Measurements from ENCODE around the gene FXYD4. TPM values are rescaled to one million over a fixed set of nuclear protein-coding genes. Genes with fewer than 3 reads are reported as not detected.

The FXYD4 gene
- total RNA-seq, 1 experiment from 2014 or later, result not detected

DNA sequence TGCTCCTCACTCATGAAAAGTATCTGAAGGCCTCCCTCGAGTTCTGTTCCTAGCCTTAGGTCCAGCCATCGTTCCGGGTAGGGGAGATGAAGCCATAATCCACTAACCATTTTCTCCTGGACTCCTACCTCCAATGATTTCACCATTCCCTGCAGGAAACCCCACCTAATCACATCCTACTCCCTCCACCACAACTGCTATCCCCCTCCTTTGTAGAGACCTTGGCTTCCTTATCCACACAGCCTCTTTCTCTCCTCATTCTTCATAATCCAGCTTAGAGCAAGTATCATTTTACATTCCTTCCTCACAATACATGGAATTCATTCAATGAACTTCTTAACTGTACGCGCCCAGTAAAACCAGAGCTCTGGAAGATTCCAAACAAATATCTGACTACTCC, 18.9 kb downstream of the FXYD4 start:
- TF ChIP-seq CTCF (IDR thresholded peaks at IDR 0.05; ENCODE audit: insufficient read depth in 1 of 2, low read depth in 1 of 2, low read length in 1 of 2, severe bottlenecking in 1 of 2, unreplicated experiment in 1 of 2), result no peak
- peak overlapping the region; percentile 4 for H3K4me3 Mint-ChIP-seq (ENCODE audit: unreplicated experiment)
- intact Hi-C loops (cut with micrococcal nuclease; ENCODE audit: unreplicated experiment), result loop anchor here (1.0 kb wide), 1 partner anchor 72 kb away; no protein-coding TSS in a partner anchor
- peaks cover 100% of the 10 kb centered on the region for H3K36me3 Mint-ChIP-seq (ENCODE audit: insufficient read depth, unreplicated experiment)
- no peaks in the 10 kb centered on the region for H3K27me3 ChIP-seq (replicated peaks; ENCODE audit: control insufficient read depth, insufficient read depth, low read length)
- POLR2A ChIA-PET, result interaction anchor here (1.3 kb wide), 1 partner anchor 19 kb away, joined by 6 read pairs; the partner anchor contains the start of gene HNRNPF
- H3K27ac Mint-ChIP-seq (ENCODE audit: unreplicated experiment), result peak overlapping the region; percentile 68
- no peak for DNase-seq
- H3K27me3 Mint-ChIP-seq (ENCODE audit: insufficient read depth, unreplicated experiment), result no peaks in the 10 kb centered on the region
- peaks cover 33% of the 10 kb centered on the region for H3K4me1 ChIP-seq
- H3K9me3 Mint-ChIP-seq (ENCODE audit: unreplicated experiment), result no peaks in the 10 kb centered on the region
- H3K36me3 ChIP-seq (ENCODE audit: control insufficient read depth, insufficient read depth, low read length), result peaks cover 32% of the 10 kb centered on the region
- H3K9me3 ChIP-seq, result no peaks in the 10 kb centered on the region
- no peak overlapping the region for H3K4me3 ChIP-seq (ENCODE audit: low read depth, low read length)
- peaks cover 60% of the 10 kb centered on the region for H3K4me1 Mint-ChIP-seq (ENCODE audit: low read depth, unreplicated experiment)
- BruUV-seq (replicated peaks), result no TSS peak
- CTCF ChIA-PET, result interaction anchor here (0.6 to 1.5 kb wide), 3 partner anchors 44 to 416 kb away, joined by 3 to 6 read pairs (median 4); no protein-coding TSS in a partner anchor

DNA sequence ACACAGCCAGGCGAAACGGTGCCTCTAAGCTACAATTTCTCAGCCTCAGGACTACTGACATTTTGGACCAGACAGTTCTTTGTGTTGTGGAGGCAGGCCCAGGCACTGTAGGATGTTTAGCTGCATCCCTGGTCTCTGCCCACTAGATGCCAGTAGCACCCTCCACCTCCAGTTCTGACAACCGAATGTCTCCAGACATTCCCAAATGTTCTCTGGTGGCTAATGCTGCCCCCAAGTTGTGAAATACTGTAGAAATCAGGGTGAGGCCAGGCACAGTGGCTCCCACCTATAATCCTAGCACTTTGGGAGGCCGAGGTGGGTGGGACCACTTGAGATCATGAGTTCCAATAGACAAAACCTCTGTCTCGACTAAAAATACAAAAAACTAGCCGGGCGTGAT, 19.3 kb downstream of the FXYD4 start:
- DNase-seq, result peak in 1 of 2 experiments; percentile 66
- Mint-ChIP-seq H3K27me3 (ENCODE audit: insufficient read depth, unreplicated experiment) (no peaks in the 10 kb centered on the region), H3K4me1 (ENCODE audit: low read depth, unreplicated experiment) (peaks cover 60% of the 10 kb centered on the region), H3K4me3 (ENCODE audit: unreplicated experiment) (peak overlapping the region; percentile 4), H3K27ac (ENCODE audit: unreplicated experiment) (peak overlapping the region; percentile 68), H3K36me3 (ENCODE audit: insufficient read depth, unreplicated experiment) (peaks cover 100% of the 10 kb centered on the region), H3K9me3 (ENCODE audit: unreplicated experiment) (no peaks in the 10 kb centered on the region)
- Histone ChIP-seq H3K27me3 (replicated peaks; ENCODE audit: control insufficient read depth, insufficient read depth, low read length) (no peaks in the 10 kb centered on the region), H3K9me3 (no peaks in the 10 kb centered on the region), H3K4me1 (peaks cover 37% of the 10 kb centered on the region), H3K4me3 (ENCODE audit: low read depth, low read length) (no peak overlapping the region), H3K36me3 (ENCODE audit: control insufficient read depth, insufficient read depth, low read length) (peaks cover 36% of the 10 kb centered on the region)
- intact Hi-C loops (cut with micrococcal nuclease; ENCODE audit: unreplicated experiment), result loop anchor here (1.0 kb wide), 1 partner anchor 72 kb away; no protein-coding TSS in a partner anchor
- ChIA-PET CTCF (interaction anchor here (0.6 to 1.5 kb wide), 3 partner anchors 44 to 416 kb away, joined by 3 to 6 read pairs (median 4); no protein-coding TSS in a partner anchor), POLR2A (interaction anchor here (1.3 kb wide), 1 partner anchor 18 kb away, joined by 6 read pairs; the partner anchor contains the start of gene HNRNPF)
- BruUV-seq (replicated peaks), result no TSS peak
- TF ChIP-seq CTCF (IDR thresholded peaks at IDR 0.05; ENCODE audit: insufficient read depth in 1 of 2, low read depth in 1 of 2, low read length in 1 of 2, severe bottlenecking in 1 of 2, unreplicated experiment in 1 of 2), result peak; percentile 55 to 71

GRCh38 chr10:43391496-43391895, 20.1 kb downstream of the FXYD4 start:
- no peaks in the 10 kb centered on the region for H3K9me3 Mint-ChIP-seq (ENCODE audit: unreplicated experiment)
- Histone ChIP-seq H3K36me3 (ENCODE audit: control insufficient read depth, insufficient read depth, low read length) (peaks cover 37% of the 10 kb centered on the region), H3K4me1 (peaks cover 37% of the 10 kb centered on the region), H3K4me3 (ENCODE audit: low read depth, low read length) (no peak overlapping the region), H3K9me3 (no peaks in the 10 kb centered on the region), H3K27me3 (replicated peaks; ENCODE audit: control insufficient read depth, insufficient read depth, low read length) (no peaks in the 10 kb centered on the region)
- no peak overlapping the region for H3K4me3 Mint-ChIP-seq (ENCODE audit: unreplicated experiment)
- H3K27ac Mint-ChIP-seq (ENCODE audit: unreplicated experiment), result peak overlapping the region; percentile 68
- intact Hi-C loops (cut with micrococcal nuclease; ENCODE audit: unreplicated experiment), result no loop called here
- no peak for DNase-seq
- peaks cover 100% of the 10 kb centered on the region for H3K36me3 Mint-ChIP-seq (ENCODE audit: insufficient read depth, unreplicated experiment)
- ChIA-PET POLR2A (interaction anchor here (1.3 kb wide), 1 partner anchor 18 kb away, joined by 6 read pairs; the partner anchor contains the start of gene HNRNPF), CTCF (interaction anchor here (0.6 to 1.5 kb wide), 2 partner anchors 24 to 126 kb away, joined by 3 to 4 read pairs; no protein-coding TSS in a partner anchor)
- H3K27me3 Mint-ChIP-seq (ENCODE audit: insufficient read depth, unreplicated experiment), result no peaks in the 10 kb centered on the region
- BruUV-seq (replicated peaks), result no TSS peak
- H3K4me1 Mint-ChIP-seq (ENCODE audit: low read depth, unreplicated experiment), result peaks cover 59% of the 10 kb centered on the region
- TF ChIP-seq CTCF (IDR thresholded peaks at IDR 0.05; ENCODE audit: insufficient read depth in 1 of 2, low read depth in 1 of 2, low read length in 1 of 2, severe bottlenecking in 1 of 2, unreplicated experiment in 1 of 2), result no peak
